Measurements from ENCODE around the gene ZNF609. TPM values are rescaled to one million over a fixed set of nuclear protein-coding genes. Genes with fewer than 3 reads are reported as not detected.

The ZNF609 gene
- polyA plus RNA-seq, 2 of the 4 experiments (the other 2 are of a cell fraction) = 19.6 to 39.9 TPM

GRCh38 chr15:64720188-64720587 is 259.8 kb downstream of the ZNF609 start:
- 95% methylated on average over 3 of the region's 3 CpGs for WGBS (ENCODE audit: missing lambda C conversion rate)
- Histone ChIP-seq H3K4me2 (no peak overlapping the region), H3K4me1 (0 out of 3 replicates have a peak, but pooled peaks cover 3% of the 10 kb centered on the region), H3K9me3 (no peaks in the 10 kb centered on the region), H3K27ac (no peak overlapping the region), H3K4me3 (no peak overlapping the region)
- TF ChIP-seq RCOR1 (IDR thresholded peaks at IDR 0.05; ENCODE audit: low read depth, low read length) = no peak
- no peak for TF ChIP-seq ESRRA (IDR thresholded peaks at IDR 0.05; ENCODE audit: borderline replicate concordance, low read length)
- TF ChIP-seq BHLHE40 (IDR thresholded peaks at IDR 0.05; ENCODE audit: low read depth, low read length) = no peak
- TF ChIP-seq FOSB (CRISPR knock-in tag; IDR thresholded peaks at IDR 0.05) = no peak
- TF ChIP-seq GATA3 (IDR thresholded peaks at IDR 0.05; ENCODE audit: borderline replicate concordance) = no peak
- TF ChIP-seq CEBPB (IDR thresholded peaks at IDR 0.05) = no peak
- TF ChIP-seq KDM1A (IDR thresholded peaks at IDR 0.05; ENCODE audit: low read depth) = no peak
- no peak for TF ChIP-seq RARB (CRISPR knock-in tag; IDR thresholded peaks at IDR 0.05)
- TF ChIP-seq HOXA7 (CRISPR knock-in tag; IDR thresholded peaks at IDR 0.05) = no peak
- no peak for TF ChIP-seq POLR2A (IDR thresholded peaks at IDR 0.05; ENCODE audit: low read length)
- no peak for TF ChIP-seq CHD4 (IDR thresholded peaks at IDR 0.05; ENCODE audit: borderline replicate concordance)
- no peak for TF ChIP-seq CHD2 (IDR thresholded peaks at IDR 0.05; ENCODE audit: low read length, partially characterized antibody)
- no peak for TF ChIP-seq E2F6 (IDR thresholded peaks at IDR 0.05; ENCODE audit: borderline replicate concordance, low read depth)
- no peak for TF ChIP-seq ZC3H11A (IDR thresholded peaks at IDR 0.05)
- TF ChIP-seq CBX2 (IDR thresholded peaks at IDR 0.05; ENCODE audit: borderline replicate concordance, low read depth) = no peak
- TF ChIP-seq MAZ (IDR thresholded peaks at IDR 0.05; ENCODE audit: borderline replicate concordance, low read depth, low read length) = no peak
- TF ChIP-seq HEYL (CRISPR knock-in tag; IDR thresholded peaks at IDR 0.05) = no peak
- no peak for TF ChIP-seq NR3C1 (IDR thresholded peaks at IDR 0.05)
- TF ChIP-seq ELK1 (IDR thresholded peaks at IDR 0.05; ENCODE audit: low read depth, low read length) = no peak
- FAIRE-seq (no peak), ATAC-seq (no peak), DNase-seq (ENCODE audit: low read depth in 1 of 2, low spot score in 1 of 2) (no peak)
- ChIA-PET POLR2A (interaction anchor here (0.6 kb wide), 1 partner anchor 124 kb away, joined by 5 read pairs; no protein-coding TSS in a partner anchor), CTCF (interaction anchor here (0.6 to 44.5 kb wide), 15 partner anchors 8 to 1698 kb away, joined by 3 to 1052 read pairs (median 4); no protein-coding TSS in a partner anchor)

- ATAC-seq (no peak), FAIRE-seq (no peak), DNase-seq (ENCODE audit: low read depth in 1 of 2, low spot score in 1 of 2) (no peak)
- POLR2A ChIA-PET = no interaction called here
- CTCF ChIA-PET = interaction anchor here (0.6 to 44.5 kb wide), 37 partner anchors 9 to 351 kb away, joined by 3 to 1052 read pairs (median 5); no protein-coding TSS in a partner anchor
- Histone ChIP-seq H3K4me3 (no peak overlapping the region), H3K9me3 (no peaks in the 10 kb centered on the region), H3K4me1 (peaks cover 9% of the 10 kb centered on the region), H3K4me2 (no peak overlapping the region), H3K27ac (no peak overlapping the region)
- TF ChIP-seq JUN (IDR thresholded peaks at IDR 0.05) = no peak
- no peak for TF ChIP-seq POLR2AphosphoS2 (conservative IDR thresholded peaks at IDR 0.05; ENCODE audit: low read length)
- TF ChIP-seq E2F6 (IDR thresholded peaks at IDR 0.05; ENCODE audit: borderline replicate concordance, low read depth) = no peak
- no peak for TF ChIP-seq MAX (IDR thresholded peaks at IDR 0.05)
- TF ChIP-seq RARB (CRISPR knock-in tag; IDR thresholded peaks at IDR 0.05) = no peak
- no peak for TF ChIP-seq HES2 (IDR thresholded peaks at IDR 0.05)
- no peak for TF ChIP-seq CHD2 (IDR thresholded peaks at IDR 0.05; ENCODE audit: low read length, partially characterized antibody)
- TF ChIP-seq ATOH8 (CRISPR knock-in tag; IDR thresholded peaks at IDR 0.05; ENCODE audit: low read depth) = no peak
- no peak for TF ChIP-seq ZNF302 (CRISPR knock-in tag; IDR thresholded peaks at IDR 0.05)
- TF ChIP-seq MAFK (IDR thresholded peaks at IDR 0.05; ENCODE audit: partially characterized antibody) = no peak
- TF ChIP-seq REST (IDR thresholded peaks at IDR 0.05) = no peak
- no peak for TF ChIP-seq FOXS1 (CRISPR knock-in tag; IDR thresholded peaks at IDR 0.05)
- no peak for TF ChIP-seq ESRRA (IDR thresholded peaks at IDR 0.05; ENCODE audit: borderline replicate concordance, low read length)
- TF ChIP-seq TP53 (CRISPR knock-in tag; IDR thresholded peaks at IDR 0.05) = no peak
- TF ChIP-seq CBX2 (IDR thresholded peaks at IDR 0.05; ENCODE audit: borderline replicate concordance, low read depth) = no peak
- no peak for TF ChIP-seq HOXA7 (CRISPR knock-in tag; IDR thresholded peaks at IDR 0.05)
- TF ChIP-seq RNF2 (IDR thresholded peaks at IDR 0.05; ENCODE audit: borderline replicate concordance, low read depth) = no peak
- no peak for TF ChIP-seq ZC3H11A (IDR thresholded peaks at IDR 0.05)
- 67% methylated on average over 5 of the region's 5 CpGs for WGBS (ENCODE audit: missing lambda C conversion rate)
These were observed 269.8 kb downstream of the ZNF609 start for GRCh38 chr15:64730151-64730550.

Measured in A549 (cell line).